ENCODE results near the gene HTRA1.

HTRA1 gene

DNA sequence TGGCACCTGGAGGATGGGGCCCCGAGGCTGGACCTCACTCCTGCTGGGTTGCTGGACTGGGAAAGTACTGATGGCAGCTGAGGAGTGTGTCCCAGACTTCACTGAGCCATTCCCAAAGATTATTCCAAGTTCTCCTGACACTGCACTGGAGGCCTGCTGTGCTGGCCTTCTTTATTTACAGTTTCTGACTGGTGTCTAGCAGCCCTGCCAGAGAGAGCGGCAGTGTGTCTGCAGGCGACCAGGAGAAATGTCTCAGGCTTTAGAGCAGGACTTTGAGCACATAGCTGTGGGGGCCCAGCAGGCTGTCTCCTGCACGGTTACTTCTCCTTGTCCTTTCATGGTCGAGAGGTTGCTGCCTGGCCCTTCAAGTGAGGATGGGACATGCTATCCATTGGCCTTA is 16.1 kb downstream of the HTRA1 start:
- Histone ChIP-seq H3K27ac (replicated peaks; ENCODE audit: low read length) (no peak overlapping the region), H3K4ac (ENCODE audit: low read length) (no peak overlapping the region), H2AK5ac (ENCODE audit: low read depth, low read length) (no peak overlapping the region), H3K4me2 (ENCODE audit: insufficient read depth, low read length, poor library complexity, severe bottlenecking) (no peak overlapping the region), H3K79me1 (ENCODE audit: low read depth, low read length) (no peaks in the 10 kb centered on the region), H3K9me3 (replicated peaks in 1 of 2; ENCODE audit: control insufficient read depth in 2 of 2, insufficient read depth in 1 of 2, low read depth in 1 of 2, low read length in 2 of 2) (peaks cover 0 to 6% of the 10 kb centered on the region in 2 donors), H3K23ac (ENCODE audit: low read depth, low read length, poor library complexity) (no peak overlapping the region), H2BK12ac (ENCODE audit: low read length) (no peak overlapping the region), H2AFZ (ENCODE audit: low read length) (no peak overlapping the region), H3K4me3 (ENCODE audit: low read length in 2 of 2) (no peak overlapping the region), H3K4me1 (ENCODE audit: control insufficient read depth in 2 of 2, insufficient read depth in 1 of 2, low read depth in 1 of 2, low read length in 2 of 2) (peaks cover 15 to 34% of the 10 kb centered on the region in 2 donors), H2BK120ac (ENCODE audit: low read depth, low read length) (no peak overlapping the region), H4K91ac (ENCODE audit: low read depth, low read length, poor library complexity) (no peak overlapping the region), H3K27me3 (ENCODE audit: control insufficient read depth in 3 of 3, insufficient read depth in 3 of 3, low read depth in 1 of 3, low read length in 3 of 3) (no peaks in the 10 kb centered on the region), H2BK5ac (ENCODE audit: low read length) (no peak overlapping the region), H3K18ac (ENCODE audit: low read length) (no peak overlapping the region), H3K9ac (ENCODE audit: low read depth, low read length, poor library complexity) (no peak overlapping the region), H4K8ac (ENCODE audit: low read depth, low read length) (no peak overlapping the region), H2BK15ac (ENCODE audit: low read length) (no peak overlapping the region), H3K14ac (ENCODE audit: low read length) (no peak overlapping the region), H3K36me3 (replicated peaks in 1 of 2; ENCODE audit: control insufficient read depth in 2 of 2, insufficient read depth in 2 of 2, low read length in 2 of 2) (no peaks in the 10 kb centered on the region)
- WGBS, 2 donors (ENCODE audit: extremely low coverage in 2 of 2, insufficient read length in 2 of 2, insufficient replicate concordance in 1 of 2) = no CpG with 5 or more reads among the region's 5 CpGs
- no peak for DNase-seq (ENCODE audit: low spot score)

DNA sequence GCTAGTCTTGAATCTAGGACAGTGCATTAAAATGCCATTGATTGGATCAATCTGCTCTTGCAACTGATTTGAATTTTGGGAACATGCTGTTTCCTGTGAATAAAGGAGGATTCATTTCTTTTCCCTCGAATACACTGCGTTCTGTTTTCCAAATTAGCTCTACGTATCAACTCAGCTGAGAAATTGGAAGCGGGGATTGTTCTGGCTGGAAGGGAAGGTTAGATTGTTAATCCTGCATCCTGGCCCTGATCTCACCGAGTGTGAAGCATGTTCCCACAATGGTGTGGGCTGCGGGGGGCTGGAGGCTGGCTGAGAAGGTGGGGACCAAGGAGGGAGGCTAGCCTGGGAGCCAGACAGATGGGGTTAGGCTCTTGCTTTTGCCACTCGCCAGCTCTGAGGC is 17.6 kb downstream of the HTRA1 start:
- Histone ChIP-seq H3K4me3 (ENCODE audit: low read length in 2 of 2) (no peak overlapping the region), H3K9ac (ENCODE audit: low read depth, low read length, poor library complexity) (no peak overlapping the region), H2BK12ac (ENCODE audit: low read length) (no peak overlapping the region), H3K9me3 (replicated peaks in 1 of 2; ENCODE audit: control insufficient read depth in 2 of 2, insufficient read depth in 1 of 2, low read depth in 1 of 2, low read length in 2 of 2) (peaks cover 0 to 6% of the 10 kb centered on the region in 2 donors), H3K4me1 (ENCODE audit: control insufficient read depth in 2 of 2, insufficient read depth in 1 of 2, low read depth in 1 of 2, low read length in 2 of 2) (peaks cover 15 to 34% of the 10 kb centered on the region in 2 donors), H2BK15ac (ENCODE audit: low read length) (no peak overlapping the region), H3K79me1 (ENCODE audit: low read depth, low read length) (no peaks in the 10 kb centered on the region), H3K18ac (ENCODE audit: low read length) (no peak overlapping the region), H4K91ac (ENCODE audit: low read depth, low read length, poor library complexity) (no peak overlapping the region), H3K4me2 (ENCODE audit: insufficient read depth, low read length, poor library complexity, severe bottlenecking) (no peak overlapping the region), H3K23ac (ENCODE audit: low read depth, low read length, poor library complexity) (no peak overlapping the region), H2AFZ (ENCODE audit: low read length) (no peak overlapping the region), H2AK5ac (ENCODE audit: low read depth, low read length) (no peak overlapping the region), H2BK5ac (ENCODE audit: low read length) (no peak overlapping the region), H3K14ac (ENCODE audit: low read length) (no peak overlapping the region), H3K4ac (ENCODE audit: low read length) (no peak overlapping the region), H2BK120ac (ENCODE audit: low read depth, low read length) (no peak overlapping the region), H3K36me3 (replicated peaks in 1 of 2; ENCODE audit: control insufficient read depth in 2 of 2, insufficient read depth in 2 of 2, low read length in 2 of 2) (no peaks in the 10 kb centered on the region), H4K8ac (ENCODE audit: low read depth, low read length) (no peak overlapping the region), H3K27me3 (ENCODE audit: control insufficient read depth in 3 of 3, insufficient read depth in 3 of 3, low read depth in 1 of 3, low read length in 3 of 3) (no peaks in the 10 kb centered on the region), H3K27ac (replicated peaks; ENCODE audit: low read length) (no peak overlapping the region)
- no CpG with 5 or more reads among the region's 7 CpGs for WGBS, 2 donors (ENCODE audit: extremely low coverage in 2 of 2, insufficient read length in 2 of 2, insufficient replicate concordance in 1 of 2)
- DNase-seq (ENCODE audit: low spot score) = no peak

DNA sequence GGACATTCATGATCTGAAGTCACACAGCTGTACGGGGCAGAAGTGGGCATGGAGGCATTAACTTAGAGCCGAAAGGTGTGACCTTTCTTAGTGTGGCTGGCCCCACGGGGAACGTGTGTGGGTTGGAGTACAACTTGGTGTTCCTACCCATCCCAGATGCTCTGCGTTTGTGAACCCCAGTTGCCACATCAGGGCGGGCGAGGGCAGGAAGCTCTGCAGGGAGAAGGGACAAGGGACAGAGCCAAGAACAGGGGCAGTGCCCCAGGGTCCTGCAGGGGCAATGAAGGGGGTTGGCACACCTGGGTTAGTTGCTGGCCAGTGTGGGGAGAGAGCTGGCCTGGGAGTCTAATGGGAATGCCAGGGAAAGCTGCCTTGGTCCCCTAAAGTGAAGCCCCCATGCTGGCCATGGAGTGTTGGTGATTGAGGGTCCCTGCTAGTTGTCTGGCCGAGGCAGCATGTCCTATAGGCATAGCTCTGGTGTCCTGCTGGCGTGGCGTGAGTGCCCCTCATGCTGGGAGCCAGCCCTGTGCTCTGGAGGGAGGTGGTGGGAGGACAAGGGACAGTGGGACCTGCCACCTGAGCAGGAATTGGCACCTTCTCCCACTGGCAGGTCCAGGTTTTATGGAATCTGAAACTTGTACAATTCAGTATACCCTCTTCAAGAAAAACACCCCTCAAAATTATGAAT is 18.9 kb downstream of the HTRA1 start:
- no peak overlapping the region for H3K4me3 ChIP-seq (ENCODE audit: low read length in 2 of 2)
- H2BK5ac ChIP-seq (ENCODE audit: low read length) = no peak overlapping the region
- H3K14ac ChIP-seq (ENCODE audit: low read length) = no peak overlapping the region
- WGBS, 2 donors (ENCODE audit: extremely low coverage in 2 of 2, insufficient read length in 2 of 2, insufficient replicate concordance in 1 of 2) = no CpG with 5 or more reads among the region's 10 CpGs
- H2BK120ac ChIP-seq (ENCODE audit: low read depth, low read length) = no peak overlapping the region
- H3K18ac ChIP-seq (ENCODE audit: low read length) = no peak overlapping the region
- no peak overlapping the region for H2BK15ac ChIP-seq (ENCODE audit: low read length)
- H3K79me1 ChIP-seq (ENCODE audit: low read depth, low read length) = no peaks in the 10 kb centered on the region
- no peaks in the 10 kb centered on the region for H3K27me3 ChIP-seq (ENCODE audit: control insufficient read depth in 3 of 3, insufficient read depth in 3 of 3, low read depth in 1 of 3, low read length in 3 of 3)
- DNase-seq (ENCODE audit: low spot score) = no peak
- H3K4ac ChIP-seq (ENCODE audit: low read length) = no peak overlapping the region
- H3K23ac ChIP-seq (ENCODE audit: low read depth, low read length, poor library complexity) = no peak overlapping the region
- peak overlapping the region; percentile 25 for H2AK5ac ChIP-seq (ENCODE audit: low read depth, low read length)
- H3K36me3 ChIP-seq (replicated peaks in 1 of 2; ENCODE audit: control insufficient read depth in 2 of 2, insufficient read depth in 2 of 2, low read length in 2 of 2) = no peaks in the 10 kb centered on the region
- no peak overlapping the region for H3K4me2 ChIP-seq (ENCODE audit: insufficient read depth, low read length, poor library complexity, severe bottlenecking)
- no peak overlapping the region for H2BK12ac ChIP-seq (ENCODE audit: low read length)
- H3K9me3 ChIP-seq (replicated peaks in 1 of 2; ENCODE audit: control insufficient read depth in 2 of 2, insufficient read depth in 1 of 2, low read depth in 1 of 2, low read length in 2 of 2) = peaks cover 0 to 6% of the 10 kb centered on the region in 2 donors
- H2AFZ ChIP-seq (ENCODE audit: low read length) = no peak overlapping the region
- H3K9ac ChIP-seq (ENCODE audit: low read depth, low read length, poor library complexity) = no peak overlapping the region
- no peak overlapping the region for H4K8ac ChIP-seq (ENCODE audit: low read depth, low read length)
- peak overlapping the region; percentile 48 for H4K91ac ChIP-seq (ENCODE audit: low read depth, low read length, poor library complexity)
- no peak overlapping the region for H3K27ac ChIP-seq (replicated peaks; ENCODE audit: low read length)
- H3K4me1 ChIP-seq (ENCODE audit: control insufficient read depth in 2 of 2, insufficient read depth in 1 of 2, low read depth in 1 of 2, low read length in 2 of 2) = peaks cover 11 to 21% of the 10 kb centered on the region in 2 donors

DNA sequence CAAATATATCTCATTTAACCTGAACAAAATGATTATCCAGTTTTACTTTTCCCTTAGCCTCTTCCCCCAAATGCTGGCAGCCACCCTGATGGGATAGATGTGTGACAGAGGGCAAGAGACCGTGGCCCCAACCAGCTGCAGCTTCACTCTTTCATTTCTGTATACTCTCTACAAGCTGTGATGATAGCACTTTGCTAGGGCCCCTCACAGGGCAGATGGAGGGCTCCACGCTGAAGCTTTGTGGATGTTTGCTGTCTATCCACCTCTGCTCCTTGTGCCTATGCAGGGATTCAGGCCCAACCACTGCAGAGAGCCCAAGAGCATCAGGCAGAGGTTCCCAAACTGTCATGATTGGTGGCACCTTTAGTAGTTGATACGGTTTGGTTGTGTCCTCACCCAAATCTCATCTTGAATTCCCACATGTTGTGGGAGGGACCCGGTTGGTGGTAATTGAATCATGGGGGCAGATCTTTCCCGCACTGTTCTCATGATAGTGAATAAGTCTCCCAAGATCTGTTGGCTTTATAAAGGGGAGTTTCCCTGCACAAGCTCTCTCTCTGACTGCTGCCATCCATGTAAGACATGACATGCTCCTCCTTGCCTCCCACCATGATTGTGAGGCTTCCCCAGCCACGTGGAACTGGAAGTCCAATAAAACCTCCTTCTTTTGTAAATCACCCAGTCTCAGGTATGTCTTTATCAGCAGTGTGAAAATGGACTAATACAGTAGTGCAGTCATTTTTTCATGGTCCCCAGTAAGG is 20.1 kb downstream of the HTRA1 start:
- no peak overlapping the region for H2AK5ac ChIP-seq (ENCODE audit: low read depth, low read length)
- H2BK12ac ChIP-seq (ENCODE audit: low read length) = no peak overlapping the region
- WGBS, 2 donors (ENCODE audit: extremely low coverage in 2 of 2, insufficient read length in 2 of 2, insufficient replicate concordance in 1 of 2) = no CpG with 5 or more reads among the region's 6 CpGs
- H4K91ac ChIP-seq (ENCODE audit: low read depth, low read length, poor library complexity) = no peak overlapping the region
- no peak overlapping the region for H3K18ac ChIP-seq (ENCODE audit: low read length)
- no peak overlapping the region for H3K4me2 ChIP-seq (ENCODE audit: insufficient read depth, low read length, poor library complexity, severe bottlenecking)
- H3K9ac ChIP-seq (ENCODE audit: low read depth, low read length, poor library complexity) = no peak overlapping the region
- H2BK15ac ChIP-seq (ENCODE audit: low read length) = no peak overlapping the region
- H2BK5ac ChIP-seq (ENCODE audit: low read length) = no peak overlapping the region
- H3K23ac ChIP-seq (ENCODE audit: low read depth, low read length, poor library complexity) = no peak overlapping the region
- H3K9me3 ChIP-seq (replicated peaks in 1 of 2; ENCODE audit: control insufficient read depth in 2 of 2, insufficient read depth in 1 of 2, low read depth in 1 of 2, low read length in 2 of 2) = peaks cover 0 to 6% of the 10 kb centered on the region in 2 donors
- no peak for DNase-seq (ENCODE audit: low spot score)
- H3K27ac ChIP-seq (replicated peaks; ENCODE audit: low read length) = no peak overlapping the region
- H3K36me3 ChIP-seq (replicated peaks in 1 of 2; ENCODE audit: control insufficient read depth in 2 of 2, insufficient read depth in 2 of 2, low read length in 2 of 2) = no peaks in the 10 kb centered on the region
- no peak overlapping the region for H4K8ac ChIP-seq (ENCODE audit: low read depth, low read length)
- no peaks in the 10 kb centered on the region for H3K79me1 ChIP-seq (ENCODE audit: low read depth, low read length)
- H3K4me3 ChIP-seq (ENCODE audit: low read length in 2 of 2) = no peak overlapping the region
- no peak overlapping the region for H2BK120ac ChIP-seq (ENCODE audit: low read depth, low read length)
- H2AFZ ChIP-seq (ENCODE audit: low read length) = no peak overlapping the region
- no peaks in the 10 kb centered on the region for H3K27me3 ChIP-seq (ENCODE audit: control insufficient read depth in 3 of 3, insufficient read depth in 3 of 3, low read depth in 1 of 3, low read length in 3 of 3)
- peaks cover 3 to 21% of the 10 kb centered on the region in 2 donors for H3K4me1 ChIP-seq (ENCODE audit: control insufficient read depth in 2 of 2, insufficient read depth in 1 of 2, low read depth in 1 of 2, low read length in 2 of 2)
- H3K4ac ChIP-seq (ENCODE audit: low read length) = no peak overlapping the region
- H3K14ac ChIP-seq (ENCODE audit: low read length) = no peak overlapping the region
